BLaER1 (cell line): ENCODE measurements around the gene FAM193B.

Experiments
- H3K27ac ChIP-seq: shearing (Covaris generic); formaldehyde crosslinking; 2 replicates; pipeline ENCODE4 v1.8.1; 2022
- H3K27me3 ChIP-seq: shearing (Covaris generic); formaldehyde crosslinking; 2 replicates; pipeline ENCODE4 v1.8.1; 2022
- H3K36me3 ChIP-seq: shearing (Covaris generic); formaldehyde crosslinking; 2 replicates; pipeline ENCODE4 v1.8.1; 2022
- H3K4me1 ChIP-seq: shearing (Covaris generic); formaldehyde crosslinking; 2 replicates; pipeline ENCODE4 v1.8.1; 2022
- H3K4me2 ChIP-seq: shearing (Covaris generic); formaldehyde crosslinking; 2 replicates; pipeline ENCODE4 v1.8.1; 2022
- H3K4me3 ChIP-seq: shearing (Covaris generic); formaldehyde crosslinking; 2 replicates; pipeline ENCODE4 v1.8.1; 2022
- H3K9ac ChIP-seq: shearing (Covaris generic); formaldehyde crosslinking; 2 replicates; pipeline ENCODE4 v1.8.1; 2022
- H3K9me3 ChIP-seq: shearing (Covaris generic); formaldehyde crosslinking; 2 replicates; pipeline ENCODE4 v1.8.1; 2022
- H4K20me1 ChIP-seq: shearing (Covaris generic); formaldehyde crosslinking; 2 replicates; pipeline ENCODE4 v1.8.1; 2022
- Cebpa-rat ChIP-seq: shearing (Covaris generic); IDR thresholded peaks from 2 replicates; pipeline ENCODE4 v1.8.1; 2022

Gene FAM193B

DNA sequence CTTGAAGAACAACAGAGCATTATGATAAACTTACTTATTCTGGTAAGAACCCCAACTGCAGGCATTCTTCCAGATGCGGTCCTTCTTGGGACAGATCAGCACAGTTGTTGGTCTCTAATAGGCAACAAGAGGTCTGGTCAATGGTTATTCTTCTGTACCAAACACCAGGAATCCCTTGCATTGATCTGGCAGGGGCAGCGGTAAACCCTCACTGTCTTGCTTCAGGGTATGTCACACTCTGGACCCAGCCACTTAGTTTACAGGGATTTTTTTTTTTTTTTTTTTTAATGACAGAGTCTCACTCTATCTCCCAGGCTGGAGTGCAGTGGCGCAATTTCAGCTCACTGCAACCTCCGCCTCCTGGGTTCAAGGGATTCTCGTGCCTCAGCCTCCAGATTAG lies 1.3 kb upstream of the FAM193B start:
- peaks cover 23% of the 10 kb centered on the region for H3K36me3 ChIP-seq

DNA sequence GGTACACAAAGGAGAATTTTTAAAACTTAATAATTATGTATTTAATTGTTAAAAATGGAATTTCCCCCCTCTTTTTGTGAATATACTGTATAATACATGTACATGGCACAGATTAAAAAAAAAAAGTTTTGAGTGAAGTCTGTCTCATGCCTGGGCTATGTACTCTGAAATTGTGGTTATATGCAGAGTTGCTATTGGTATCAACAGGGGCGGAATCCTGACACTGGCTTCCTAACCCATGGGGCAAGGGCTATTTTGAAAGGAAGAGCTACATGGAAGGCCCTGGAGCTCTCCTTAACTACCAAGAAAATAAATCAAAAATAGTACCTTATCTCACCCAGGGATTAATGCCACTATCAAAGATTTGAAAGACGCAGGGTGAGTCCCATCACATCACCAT lies 865 bp upstream of the FAM193B start:
- Histone ChIP-seq H3K4me1 (peaks cover 27% of the 10 kb centered on the region), H3K36me3 (peaks cover 28% of the 10 kb centered on the region), H3K4me3 (no peak overlapping the region), H3K27me3 (no peaks in the 10 kb centered on the region), H3K27ac (no peak overlapping the region), H3K4me2 (peak overlapping the region; percentile 92), H3K9ac (no peak overlapping the region), H4K20me1 (peaks cover 39% of the 10 kb centered on the region), H3K9me3 (no peaks in the 10 kb centered on the region)
- no peak for TF ChIP-seq Cebpa-rat

More for the DNA sequence above, 1.3 kb upstream of the FAM193B start:
- Histone ChIP-seq H3K27ac (no peak overlapping the region), H3K27me3 (no peaks in the 10 kb centered on the region), H3K9me3 (no peaks in the 10 kb centered on the region), H3K9ac (no peak overlapping the region), H3K4me3 (no peak overlapping the region), H3K4me1 (peaks cover 25% of the 10 kb centered on the region), H4K20me1 (peaks cover 35% of the 10 kb centered on the region), H3K4me2 (no peak overlapping the region)
- no peak for TF ChIP-seq Cebpa-rat

DNA sequence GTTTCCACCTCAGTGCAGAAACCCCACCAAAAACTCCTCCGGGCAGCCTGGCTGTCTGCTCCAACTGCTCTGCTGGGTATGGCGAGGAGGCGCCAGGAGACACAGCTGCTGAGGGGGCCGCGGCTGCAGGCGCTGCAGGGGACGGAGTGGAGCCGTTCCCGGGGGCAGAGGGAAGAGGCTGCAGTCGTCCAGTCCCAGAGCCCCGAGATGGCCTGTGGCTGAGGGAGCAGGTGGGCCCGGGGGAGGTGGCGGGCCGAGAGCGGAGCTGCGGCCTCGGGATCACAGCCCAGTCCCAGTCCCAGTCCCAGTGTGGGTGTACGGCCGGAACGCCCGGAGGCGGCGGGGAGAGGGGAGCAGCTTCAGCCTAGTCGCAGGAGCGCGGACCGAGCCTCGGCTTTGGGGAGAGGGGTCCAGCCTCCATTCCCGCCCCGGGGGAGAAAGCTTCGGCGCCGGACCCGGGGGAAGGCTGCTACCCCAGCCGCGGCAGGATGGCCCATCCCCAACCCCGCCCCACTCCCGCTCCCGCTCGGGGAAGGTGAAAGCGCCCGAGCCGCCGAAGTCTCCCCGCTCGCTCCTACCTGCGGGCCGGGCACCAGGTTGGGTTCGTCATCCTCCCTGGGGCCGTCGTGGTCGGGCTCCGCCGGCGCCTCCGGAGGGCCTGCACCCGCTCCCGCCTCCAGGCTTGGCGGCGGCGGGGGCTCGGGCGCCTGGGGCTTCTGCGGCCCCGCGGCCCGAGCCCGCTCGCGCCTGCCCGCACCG lies 513 bp downstream of the FAM193B start:
- no peak for TF ChIP-seq Cebpa-rat
- H3K27me3 ChIP-seq = no peaks in the 10 kb centered on the region
- peak overlapping the region; percentile 92 for H3K27ac ChIP-seq
- H3K4me1 ChIP-seq = peaks cover 34% of the 10 kb centered on the region
- H3K9me3 ChIP-seq = no peaks in the 10 kb centered on the region
- H4K20me1 ChIP-seq = peaks cover 53% of the 10 kb centered on the region
- peak overlapping the region; percentile 94 for H3K9ac ChIP-seq
- peak overlapping the region; percentile 97 for H3K4me3 ChIP-seq
- peak overlapping the region; percentile 92 for H3K4me2 ChIP-seq
- H3K36me3 ChIP-seq = peaks cover 39% of the 10 kb centered on the region

DNA sequence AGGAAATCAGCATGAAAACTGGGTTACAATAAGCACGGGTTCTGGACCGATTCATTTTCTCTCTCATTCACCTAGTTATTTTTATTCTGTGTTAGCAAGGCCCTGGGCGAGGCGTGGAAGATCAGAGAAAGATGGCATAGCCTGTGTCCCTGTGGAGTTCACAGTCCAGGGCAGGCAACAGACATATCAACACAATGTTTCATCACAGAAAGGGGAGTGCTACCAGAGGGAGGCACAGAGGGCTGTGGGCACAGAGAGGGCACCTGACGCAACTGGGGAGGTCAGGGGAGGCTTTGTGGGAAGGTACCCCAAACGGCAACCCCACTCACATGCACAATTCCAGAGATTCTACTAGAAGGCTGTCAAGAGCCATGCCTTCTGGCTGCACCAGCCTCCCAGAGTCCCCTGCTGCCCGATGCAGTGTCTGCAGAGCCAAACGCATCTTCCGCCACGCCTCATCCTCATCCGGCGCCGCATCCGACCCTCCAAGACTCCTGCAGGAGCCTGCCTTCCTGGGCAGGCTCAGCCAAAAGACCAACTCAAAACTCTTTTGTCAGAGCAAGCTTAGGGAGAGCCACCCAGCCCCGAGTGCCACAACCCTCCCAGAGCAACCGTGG lies 1.4 kb downstream of the FAM193B start:
- Histone ChIP-seq H3K9ac (peak overlapping the region; percentile 94), H3K27me3 (no peaks in the 10 kb centered on the region), H3K27ac (peak overlapping the region; percentile 92), H3K9me3 (no peaks in the 10 kb centered on the region), H4K20me1 (peaks cover 62% of the 10 kb centered on the region), H3K4me2 (peak overlapping the region; percentile 92), H3K36me3 (peaks cover 47% of the 10 kb centered on the region), H3K4me3 (peak overlapping the region; percentile 97), H3K4me1 (peaks cover 38% of the 10 kb centered on the region)
- TF ChIP-seq Cebpa-rat = no peak

DNA sequence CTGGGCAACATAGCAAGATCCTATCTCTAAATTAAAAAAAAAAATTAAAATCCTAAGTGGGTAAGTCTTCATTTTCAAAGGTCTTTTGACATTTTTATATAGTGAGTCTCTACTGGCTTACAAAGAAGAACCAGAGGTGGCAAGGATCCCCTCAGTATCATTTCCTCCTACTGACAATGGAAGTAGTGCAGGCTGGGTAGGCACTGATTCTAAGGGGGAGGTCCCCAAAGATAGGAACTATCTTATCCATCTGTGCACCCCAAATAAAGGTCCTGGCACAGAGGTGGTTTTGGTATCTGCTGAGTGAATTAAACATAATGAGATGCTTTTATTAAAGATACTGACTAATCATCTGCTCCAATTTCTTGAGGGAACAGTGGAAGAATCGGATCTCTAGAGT lies 4.2 kb downstream of the FAM193B start:
- no peak for TF ChIP-seq Cebpa-rat
- H3K36me3 ChIP-seq = peaks cover 70% of the 10 kb centered on the region
- no peak overlapping the region for H3K27ac ChIP-seq
- no peak overlapping the region for H3K9ac ChIP-seq
- no peak overlapping the region for H3K4me2 ChIP-seq
- H3K4me3 ChIP-seq = no peak overlapping the region
- H4K20me1 ChIP-seq = peaks cover 90% of the 10 kb centered on the region
- H3K9me3 ChIP-seq = no peaks in the 10 kb centered on the region
- peaks cover 53% of the 10 kb centered on the region for H3K4me1 ChIP-seq
- no peaks in the 10 kb centered on the region for H3K27me3 ChIP-seq

DNA sequence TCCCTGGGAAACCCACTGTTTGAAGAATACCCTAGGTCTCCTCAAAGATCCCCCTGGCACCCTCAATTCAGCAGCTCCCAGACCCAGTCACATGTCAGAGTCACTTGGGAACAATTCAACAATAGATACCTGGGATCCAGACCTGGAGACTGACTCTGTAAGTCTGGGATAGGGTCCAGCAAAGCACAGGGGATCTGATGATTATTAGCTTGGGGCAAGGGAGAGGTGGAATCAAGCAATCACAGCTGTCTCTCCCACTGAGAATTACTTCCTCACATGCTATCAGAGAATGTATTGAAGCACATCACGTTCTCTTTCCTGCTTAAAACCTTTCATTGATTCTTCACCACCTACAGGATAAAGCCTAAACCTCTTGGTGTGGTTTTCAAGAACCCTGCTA lies 5.9 kb downstream of the FAM193B start:
- Histone ChIP-seq H4K20me1 (peaks cover 99% of the 10 kb centered on the region), H3K9me3 (no peaks in the 10 kb centered on the region), H3K4me1 (peaks cover 49% of the 10 kb centered on the region), H3K4me3 (no peak overlapping the region), H3K9ac (no peak overlapping the region), H3K27ac (no peak overlapping the region), H3K36me3 (peaks cover 78% of the 10 kb centered on the region), H3K4me2 (no peak overlapping the region), H3K27me3 (no peaks in the 10 kb centered on the region)
- TF ChIP-seq Cebpa-rat = no peak

DNA sequence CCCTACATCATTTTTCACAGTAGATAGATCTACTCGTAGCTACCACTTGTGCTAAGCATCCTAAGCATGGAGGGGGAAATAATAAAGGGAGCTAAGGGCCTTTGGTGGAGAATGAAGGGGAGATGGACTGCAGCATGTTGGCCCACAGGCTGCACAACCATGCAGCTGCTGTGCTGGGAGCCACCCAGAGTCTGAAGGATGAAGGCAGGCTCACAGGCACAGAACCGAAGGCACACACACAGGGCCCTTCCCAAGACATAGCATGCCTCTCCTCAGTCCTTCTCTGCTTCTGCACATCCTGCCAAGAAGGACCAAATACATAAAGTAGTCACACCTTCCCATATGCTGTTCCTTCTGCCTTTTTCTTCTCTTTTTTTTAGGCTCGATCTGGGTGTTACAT lies 6.6 kb downstream of the FAM193B start:
- Histone ChIP-seq H3K27ac (no peak overlapping the region), H3K27me3 (no peaks in the 10 kb centered on the region), H3K4me1 (peaks cover 41% of the 10 kb centered on the region), H4K20me1 (peaks cover 99% of the 10 kb centered on the region), H3K36me3 (peaks cover 83% of the 10 kb centered on the region), H3K4me2 (no peak overlapping the region), H3K9ac (no peak overlapping the region), H3K9me3 (no peaks in the 10 kb centered on the region), H3K4me3 (no peak overlapping the region)
- TF ChIP-seq Cebpa-rat = no peak

DNA sequence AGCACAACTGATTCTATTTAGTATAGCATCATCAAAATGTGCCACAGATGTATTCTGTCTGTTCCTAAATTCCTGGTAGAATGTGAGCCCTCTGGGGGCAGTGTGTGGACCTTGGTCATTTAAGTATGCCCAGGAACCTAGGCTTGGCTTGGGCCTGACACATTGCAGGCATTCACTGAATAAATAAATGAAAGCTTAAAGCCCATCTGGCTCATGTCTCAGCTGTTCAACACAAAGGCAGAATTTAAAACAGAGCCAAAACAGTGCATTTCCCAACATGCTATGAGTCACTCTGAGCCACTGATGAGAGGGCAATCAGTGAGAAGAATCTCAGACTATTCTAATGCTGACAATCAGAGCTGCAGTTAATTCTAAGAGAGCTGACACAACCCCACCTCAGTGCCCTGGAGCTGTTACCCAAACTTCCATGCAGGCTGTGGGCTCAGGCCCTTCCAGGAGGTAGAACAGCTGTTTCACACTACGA lies 8.1 kb downstream of the FAM193B start:
- H3K36me3 ChIP-seq = peaks cover 83% of the 10 kb centered on the region
- no peak for TF ChIP-seq Cebpa-rat
- peaks cover 99% of the 10 kb centered on the region for H4K20me1 ChIP-seq
- peaks cover 34% of the 10 kb centered on the region for H3K4me1 ChIP-seq
- no peaks in the 10 kb centered on the region for H3K27me3 ChIP-seq
- H3K4me2 ChIP-seq = no peak overlapping the region
- H3K27ac ChIP-seq = no peak overlapping the region
- no peak overlapping the region for H3K9ac ChIP-seq
- H3K4me3 ChIP-seq = no peak overlapping the region
- no peaks in the 10 kb centered on the region for H3K9me3 ChIP-seq

DNA sequence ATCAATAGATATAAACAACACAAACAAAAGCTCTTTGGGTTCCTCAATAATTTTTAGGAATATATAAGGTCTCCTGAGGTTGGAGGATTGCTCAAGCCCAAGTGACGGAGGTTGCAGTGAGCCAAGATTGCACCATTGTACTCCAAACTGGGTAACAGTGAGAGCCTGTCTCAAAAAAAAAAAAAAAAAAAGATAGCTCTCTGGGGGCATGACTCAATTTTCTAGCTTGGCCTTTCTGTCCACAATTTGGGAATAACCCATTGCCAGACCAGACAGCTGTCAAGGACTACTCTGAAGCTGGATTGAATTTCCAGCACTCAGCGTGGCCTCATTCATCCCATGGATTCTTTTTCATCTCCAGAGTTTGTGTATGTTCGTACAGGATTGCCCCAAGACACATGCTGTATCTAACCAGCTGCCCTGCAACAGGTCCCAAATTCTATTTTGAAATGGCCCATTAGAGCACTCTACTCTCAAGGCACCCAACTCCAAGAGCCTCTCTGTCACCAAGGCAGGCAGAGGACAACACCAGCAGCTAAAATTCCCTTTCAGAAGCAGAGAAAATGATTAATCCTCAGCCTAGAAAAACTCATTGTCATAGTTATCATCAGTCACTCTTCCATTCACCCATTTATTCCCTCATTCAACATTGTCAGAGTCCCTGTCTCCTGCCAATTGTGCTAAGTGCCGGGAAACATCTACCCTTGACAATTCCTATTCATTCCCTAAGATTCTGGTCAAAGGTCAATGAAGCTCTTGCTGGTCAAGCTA lies 8.7 kb downstream of the FAM193B start:
- Histone ChIP-seq H3K4me2 (0 out of 2 replicates have a peak overlapping the region, but pooled peaks have one; percentile 3), H3K9ac (no peak overlapping the region), H3K27ac (no peak overlapping the region), H3K4me3 (no peak overlapping the region), H3K4me1 (peaks cover 32% of the 10 kb centered on the region), H4K20me1 (peaks cover 99% of the 10 kb centered on the region), H3K36me3 (peaks cover 83% of the 10 kb centered on the region), H3K27me3 (no peaks in the 10 kb centered on the region), H3K9me3 (no peaks in the 10 kb centered on the region)
- TF ChIP-seq Cebpa-rat = no peak
